Measurements from ENCODE around the gene CHRNA4.

DNA sequence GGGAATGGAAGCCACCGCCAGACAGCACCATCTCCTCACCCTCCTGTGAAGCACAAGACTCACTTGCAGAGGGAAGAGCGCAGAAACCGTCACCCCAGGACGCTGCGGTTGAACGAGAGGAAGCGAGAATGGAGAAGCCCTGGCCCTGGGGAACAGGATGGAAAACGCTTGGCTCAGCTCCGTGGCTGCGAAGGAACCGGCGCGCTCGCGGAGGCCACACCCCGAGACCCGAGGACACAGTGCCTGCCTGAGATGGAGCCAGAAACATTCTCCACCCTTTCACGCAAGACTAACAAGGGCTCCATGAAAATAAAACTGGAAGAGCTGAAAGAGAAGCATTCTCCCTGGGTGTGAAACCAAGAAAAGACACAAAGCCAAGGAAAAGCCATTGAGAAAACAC lies 25.3 kb upstream of the CHRNA4 start:
- TF ChIP-seq ZNF33A (CRISPR knock-in tag; IDR thresholded peaks at IDR 0.05; ENCODE audit: borderline replicate concordance) (no peak), CEBPB (IDR thresholded peaks at IDR 0.05; ENCODE audit: borderline replicate concordance, low read depth, low read length) (no peak), RXRA (CRISPR knock-in tag; IDR thresholded peaks at IDR 0.05) (no peak), ASH2L (IDR thresholded peaks at IDR 0.05; ENCODE audit: insufficient read length, low read depth, low read length) (no peak), TCF7L2 (IDR thresholded peaks at IDR 0.05; ENCODE audit: low read depth, low read length) (no peak), RELA (CRISPR knock-in tag; IDR thresholded peaks at IDR 0.05) (no peak), MYC (CRISPR knock-in tag; IDR thresholded peaks at IDR 0.05; ENCODE audit: borderline replicate concordance) (no peak), AHR (CRISPR knock-in tag; IDR thresholded peaks at IDR 0.05) (no peak), KDM4B (CRISPR knock-in tag; IDR thresholded peaks at IDR 0.05) (no peak)
- TF ChIP-seq, protein P1, sequence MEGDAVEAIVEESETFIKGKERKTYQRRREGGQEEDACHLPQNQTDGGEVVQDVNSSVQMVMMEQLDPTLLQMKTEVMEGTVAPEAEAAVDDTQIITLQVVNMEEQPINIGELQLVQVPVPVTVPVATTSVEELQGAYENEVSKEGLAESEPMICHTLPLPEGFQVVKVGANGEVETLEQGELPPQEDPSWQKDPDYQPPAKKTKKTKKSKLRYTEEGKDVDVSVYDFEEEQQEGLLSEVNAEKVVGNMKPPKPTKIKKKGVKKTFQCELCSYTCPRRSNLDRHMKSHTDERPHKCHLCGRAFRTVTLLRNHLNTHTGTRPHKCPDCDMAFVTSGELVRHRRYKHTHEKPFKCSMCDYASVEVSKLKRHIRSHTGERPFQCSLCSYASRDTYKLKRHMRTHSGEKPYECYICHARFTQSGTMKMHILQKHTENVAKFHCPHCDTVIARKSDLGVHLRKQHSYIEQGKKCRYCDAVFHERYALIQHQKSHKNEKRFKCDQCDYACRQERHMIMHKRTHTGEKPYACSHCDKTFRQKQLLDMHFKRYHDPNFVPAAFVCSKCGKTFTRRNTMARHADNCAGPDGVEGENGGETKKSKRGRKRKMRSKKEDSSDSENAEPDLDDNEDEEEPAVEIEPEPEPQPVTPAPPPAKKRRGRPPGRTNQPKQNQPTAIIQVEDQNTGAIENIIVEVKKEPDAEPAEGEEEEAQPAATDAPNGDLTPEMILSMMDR (CRISPR knock-in tag; IDR thresholded peaks at IDR 0.05): no peak
- TF ChIP-seq, protein P2, sequence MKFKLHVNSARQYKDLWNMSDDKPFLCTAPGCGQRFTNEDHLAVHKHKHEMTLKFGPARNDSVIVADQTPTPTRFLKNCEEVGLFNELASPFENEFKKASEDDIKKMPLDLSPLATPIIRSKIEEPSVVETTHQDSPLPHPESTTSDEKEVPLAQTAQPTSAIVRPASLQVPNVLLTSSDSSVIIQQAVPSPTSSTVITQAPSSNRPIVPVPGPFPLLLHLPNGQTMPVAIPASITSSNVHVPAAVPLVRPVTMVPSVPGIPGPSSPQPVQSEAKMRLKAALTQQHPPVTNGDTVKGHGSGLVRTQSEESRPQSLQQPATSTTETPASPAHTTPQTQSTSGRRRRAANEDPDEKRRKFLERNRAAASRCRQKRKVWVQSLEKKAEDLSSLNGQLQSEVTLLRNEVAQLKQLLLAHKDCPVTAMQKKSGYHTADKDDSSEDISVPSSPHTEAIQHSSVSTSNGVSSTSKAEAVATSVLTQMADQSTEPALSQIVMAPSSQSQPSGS (CRISPR knock-in tag; IDR thresholded peaks at IDR 0.05): no peak
- TF ChIP-seq, protein P3, sequence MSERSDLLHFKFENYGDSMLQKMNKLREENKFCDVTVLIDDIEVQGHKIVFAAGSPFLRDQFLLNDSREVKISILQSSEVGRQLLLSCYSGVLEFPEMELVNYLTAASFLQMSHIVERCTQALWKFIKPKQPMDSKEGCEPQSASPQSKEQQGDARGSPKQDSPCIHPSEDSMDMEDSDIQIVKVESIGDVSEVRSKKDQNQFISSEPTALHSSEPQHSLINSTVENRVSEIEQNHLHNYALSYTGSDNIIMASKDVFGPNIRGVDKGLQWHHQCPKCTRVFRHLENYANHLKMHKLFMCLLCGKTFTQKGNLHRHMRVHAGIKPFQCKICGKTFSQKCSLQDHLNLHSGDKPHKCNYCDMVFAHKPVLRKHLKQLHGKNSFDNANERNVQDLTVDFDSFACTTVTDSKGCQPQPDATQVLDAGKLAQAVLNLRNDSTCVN (CRISPR knock-in tag; IDR thresholded peaks at IDR 0.05; ENCODE audit: borderline replicate concordance): no peak
